ENCODE data around the gene ZNF200.

The ZNF200 gene

GRCh38 chr16:3214904-3215600 lies 19.9 kb downstream of the ZNF200 start:
- no peak for TF ChIP-seq EZH2phosphoT487 (IDR thresholded peaks at IDR 0.05; ENCODE audit: borderline replicate concordance, low read length)
- TF ChIP-seq CTCF (IDR thresholded peaks at IDR 0.05; ENCODE audit: low read depth, low read length, poor library complexity, severe bottlenecking): no peak
- H3K4me2 ChIP-seq (ENCODE audit: low read length): peak overlapping the region; percentile 37
- H3K27ac ChIP-seq (ENCODE audit: low read depth, low read length): no peak overlapping the region
- H3K4me1 ChIP-seq (ENCODE audit: control insufficient read depth, low read length): peaks cover 19% of the 10 kb centered on the region
- no peaks in the 10 kb centered on the region for H3K79me2 ChIP-seq (ENCODE audit: control insufficient read depth, low read length)
- H3K36me3 ChIP-seq (ENCODE audit: control insufficient read depth, low read length): no peaks in the 10 kb centered on the region
- peak overlapping the region; percentile 10 for H3K4me3 ChIP-seq (ENCODE audit: low read length)
- no peaks in the 10 kb centered on the region for H4K20me1 ChIP-seq (ENCODE audit: control insufficient read depth, insufficient read depth, low read depth, low read length)
- peaks cover 16% of the 10 kb centered on the region for H3K27me3 ChIP-seq (ENCODE audit: control insufficient read depth, low read length)
- no peaks in the 10 kb centered on the region for H3K9me3 ChIP-seq (ENCODE audit: control insufficient read depth, insufficient read depth, low read length)
- H3K9me2 ChIP-seq (replicated peaks; ENCODE audit: control insufficient read depth, low read length): no peaks in the 10 kb centered on the region
- no peaks in the 10 kb centered on the region for H3F3A ChIP-seq (ENCODE audit: control insufficient read depth, insufficient read depth)

DNA sequence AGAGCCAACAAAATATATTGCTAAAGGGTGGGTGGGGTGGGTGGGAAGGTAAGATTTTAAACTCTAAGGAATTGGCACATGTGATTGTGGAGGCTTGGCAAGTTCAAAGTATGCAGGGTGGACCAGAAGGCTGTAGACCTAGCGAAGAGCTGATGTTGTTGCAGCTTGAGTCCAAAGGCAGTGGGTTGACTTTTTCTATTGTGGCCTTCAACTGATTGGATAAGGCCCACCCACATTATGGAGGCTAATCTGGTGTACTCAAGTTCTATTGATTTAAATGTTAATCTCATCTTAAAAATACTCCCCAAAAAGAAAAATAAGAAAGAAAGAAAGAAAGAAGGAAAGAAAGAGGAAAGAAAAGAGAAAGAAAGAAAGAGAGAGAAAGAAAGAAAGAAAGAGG lies 22.4 kb downstream of the ZNF200 start:
- TF ChIP-seq EZH2phosphoT487 (IDR thresholded peaks at IDR 0.05; ENCODE audit: borderline replicate concordance, low read length) (no peak), CTCF (IDR thresholded peaks at IDR 0.05; ENCODE audit: low read depth, low read length, poor library complexity, severe bottlenecking) (no peak)
- H3F3A ChIP-seq (ENCODE audit: control insufficient read depth, insufficient read depth): no peaks in the 10 kb centered on the region
- H3K9me3 ChIP-seq (ENCODE audit: control insufficient read depth, insufficient read depth, low read length): peaks cover 2% of the 10 kb centered on the region; the same call in 1 of the 2 replicates
- no peaks in the 10 kb centered on the region for H3K9me2 ChIP-seq (replicated peaks; ENCODE audit: control insufficient read depth, low read length)
- no peak overlapping the region for H3K4me3 ChIP-seq (ENCODE audit: low read length)
- no peaks in the 10 kb centered on the region for H4K20me1 ChIP-seq (ENCODE audit: control insufficient read depth, insufficient read depth, low read depth, low read length)
- H3K27ac ChIP-seq (ENCODE audit: low read depth, low read length): no peak overlapping the region
- H3K4me1 ChIP-seq (ENCODE audit: control insufficient read depth, low read length): peaks cover 19% of the 10 kb centered on the region
- H3K4me2 ChIP-seq (ENCODE audit: low read length): no peak overlapping the region
- H3K27me3 ChIP-seq (ENCODE audit: control insufficient read depth, low read length): peaks cover 14% of the 10 kb centered on the region
- H3K79me2 ChIP-seq (ENCODE audit: control insufficient read depth, low read length): no peaks in the 10 kb centered on the region
- no peaks in the 10 kb centered on the region for H3K36me3 ChIP-seq (ENCODE audit: control insufficient read depth, low read length)

DNA sequence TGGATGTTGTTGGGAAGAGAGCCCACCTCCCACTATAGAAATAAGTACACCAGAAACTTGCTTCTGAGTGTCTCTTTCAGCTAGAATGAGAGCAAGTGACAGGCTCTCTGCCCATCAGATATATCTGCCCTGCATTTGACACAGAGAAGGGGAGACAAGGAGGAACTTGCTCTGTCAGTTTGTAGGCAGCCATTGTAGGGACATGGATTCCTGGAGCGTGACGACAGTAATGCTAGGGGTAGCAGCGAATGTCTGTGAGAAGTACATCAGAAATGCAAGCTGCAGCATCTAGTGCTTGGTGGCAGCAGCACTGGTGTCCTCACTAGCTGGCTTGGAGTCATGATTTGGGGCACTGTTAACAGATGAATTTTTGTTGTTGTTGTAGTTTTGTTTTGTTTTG lies 23.0 kb downstream of the ZNF200 start:
- Histone ChIP-seq H3K27me3 (ENCODE audit: control insufficient read depth, low read length) (peaks cover 12% of the 10 kb centered on the region), H3K36me3 (ENCODE audit: control insufficient read depth, low read length) (no peaks in the 10 kb centered on the region), H3K4me2 (ENCODE audit: low read length) (no peak overlapping the region), H3K4me1 (ENCODE audit: control insufficient read depth, low read length) (peaks cover 19% of the 10 kb centered on the region), H3K9me3 (ENCODE audit: control insufficient read depth, insufficient read depth, low read length) (peaks cover 3% of the 10 kb centered on the region; the same call in 1 of the 2 replicates), H3K4me3 (ENCODE audit: low read length) (no peak overlapping the region), H3K9me2 (replicated peaks; ENCODE audit: control insufficient read depth, low read length) (no peaks in the 10 kb centered on the region), H3K27ac (ENCODE audit: low read depth, low read length) (no peak overlapping the region), H3F3A (ENCODE audit: control insufficient read depth, insufficient read depth) (no peaks in the 10 kb centered on the region), H4K20me1 (ENCODE audit: control insufficient read depth, insufficient read depth, low read depth, low read length) (no peaks in the 10 kb centered on the region), H3K79me2 (ENCODE audit: control insufficient read depth, low read length) (no peaks in the 10 kb centered on the region)
- TF ChIP-seq EZH2phosphoT487 (IDR thresholded peaks at IDR 0.05; ENCODE audit: borderline replicate concordance, low read length) (no peak), CTCF (IDR thresholded peaks at IDR 0.05; ENCODE audit: low read depth, low read length, poor library complexity, severe bottlenecking) (no peak)
